Liver (tissue), 9 donors: ENCODE measurements around the gene CGNL1. TPM values are rescaled to one million over a fixed set of nuclear protein-coding genes. Genes with fewer than 3 reads are reported as not detected.

Source experiments
- DNase-seq: peaks from one replicate; pipeline ENCODE4 v3.0.0-alpha.2; 2017; ENCODE audit warnings: low spot score
- H3K27ac ChIP-seq, 2 donors: one replicate each; pipeline ENCODE4 v1.7.0; 2013; ENCODE audit warnings: inconsistent platforms in 2 of 2, low read length in 2 of 2, control low read depth in 1 of 2, low read depth in 1 of 2, mild to moderate bottlenecking in 1 of 2
- H3K27me3 ChIP-seq, 4 donors: one replicate each; pipeline versions ENCODE4 v1.6.1 to v1.7.0; 2013; ENCODE audit warnings: low read length in 3 of 4, inconsistent platforms in 1 of 4, mild to moderate bottlenecking in 1 of 4, moderate library complexity in 1 of 4; ENCODE audit not compliant: control insufficient read depth in 4 of 4, insufficient read depth in 4 of 4
- H3K36me3 ChIP-seq, 4 donors: one replicate each; pipeline versions ENCODE4 v1.6.1 to v1.7.0; 2013; ENCODE audit warnings: low read length in 3 of 4, mild to moderate bottlenecking in 3 of 4, low read depth in 1 of 4, moderate library complexity in 1 of 4; ENCODE audit not compliant: control insufficient read depth in 4 of 4, insufficient read depth in 3 of 4
- H3K4me1 ChIP-seq, 4 donors: one replicate each; pipeline versions ENCODE4 v1.6.1 to v1.7.0; 2013; ENCODE audit warnings: low read length in 3 of 4, mild to moderate bottlenecking in 3 of 4, moderate library complexity in 1 of 4; ENCODE audit not compliant: control insufficient read depth in 4 of 4, insufficient read depth in 4 of 4
- H3K4me3 ChIP-seq, 3 donors: one replicate each; pipeline versions ENCODE4 v1.6.1 to v1.7.0; 2013; ENCODE audit warnings: low read length in 3 of 3, control low read depth in 1 of 3, low read depth in 1 of 3, mild to moderate bottlenecking in 1 of 3
- H3K9ac ChIP-seq, 2 donors: one replicate each; pipeline ENCODE4 v1.7.0; 2013; ENCODE audit warnings: low read length in 2 of 2, mild to moderate bottlenecking in 2 of 2, moderate library complexity in 2 of 2, control low read depth in 1 of 2, low read depth in 1 of 2
- H3K9me3 ChIP-seq, 4 donors: one replicate each; pipeline versions ENCODE4 v1.6.1 to v1.7.0; 2013; ENCODE audit warnings: low read length in 3 of 4; ENCODE audit not compliant: control insufficient read depth in 4 of 4
- EGR1 ChIP-seq, 2 donors: IDR thresholded peaks; 2 replicates each; pipeline ENCODE4 v1.6.1; 2016 to 2018; ENCODE audit warnings: antibody characterized with exemption in 2 of 2, low read depth in 2 of 2
- FOXA1 ChIP-seq: IDR thresholded peaks from 2 replicates; pipeline ENCODE4 v1.6.1; 2016; ENCODE audit warnings: antibody characterized with exemption
- FOXA2 ChIP-seq: IDR thresholded peaks from 2 replicates; pipeline ENCODE4 v1.6.1; 2016; ENCODE audit warnings: antibody characterized with exemption
- GABPA ChIP-seq, 2 donors: IDR thresholded peaks in 1 of 2; conservative IDR thresholded peaks in 1 of 2; 2 replicates each; pipeline ENCODE4 v1.6.1; 2016; ENCODE audit warnings: antibody characterized with exemption in 2 of 2, mild to moderate bottlenecking in 1 of 2, moderate library complexity in 1 of 2
- HNF4A ChIP-seq, 2 donors: conservative IDR thresholded peaks; 2 replicates each; pipeline ENCODE4 v1.6.1; 2016; ENCODE audit warnings: antibody characterized with exemption in 2 of 2, mild to moderate bottlenecking in 2 of 2
- HNF4G ChIP-seq: IDR thresholded peaks from 2 replicates; pipeline ENCODE4 v1.6.1; 2016; ENCODE audit warnings: antibody characterized with exemption
- JUND ChIP-seq, 2 donors: IDR thresholded peaks; 2 replicates each; pipeline ENCODE4 v1.6.1; 2016; ENCODE audit warnings: antibody characterized with exemption in 2 of 2
- NR2F2 ChIP-seq: IDR thresholded peaks from 2 replicates; pipeline ENCODE4 v1.6.1; 2016; ENCODE audit warnings: antibody characterized with exemption
- RAD21 ChIP-seq, 2 donors: IDR thresholded peaks; 2 replicates each; pipeline ENCODE4 v1.6.1; 2016; ENCODE audit warnings: antibody characterized with exemption in 2 of 2, mild to moderate bottlenecking in 2 of 2
- RXRA ChIP-seq, 2 donors: IDR thresholded peaks; 2 replicates each; pipeline ENCODE4 v1.6.1; 2017 to 2018; ENCODE audit warnings: antibody characterized with exemption in 2 of 2, mild to moderate bottlenecking in 1 of 2
- SP1 ChIP-seq: IDR thresholded peaks from 2 replicates; pipeline ENCODE4 v1.6.1; 2018; ENCODE audit warnings: antibody characterized with exemption, mild to moderate bottlenecking
- TAF1 ChIP-seq: conservative IDR thresholded peaks from 2 replicates; pipeline ENCODE4 v1.6.1; 2016; ENCODE audit warnings: antibody characterized with exemption, mild to moderate bottlenecking
- YY1 ChIP-seq: IDR thresholded peaks from 2 replicates; pipeline ENCODE4 v1.6.1; 2016; ENCODE audit warnings: antibody characterized with exemption, mild to moderate bottlenecking
- WGBS: extraction: QIAGEN DNeasy Blood & Tissue Kit; methylation state at CpG from one replicate; pipeline ENCODE4 v1.1.7; 2013; 5-methylcytosine and 5-hydroxymethylcytosine counted together
- polyA plus RNA-seq, 2 donors: library from polyadenylated mRNA; stranded (reverse) in 1 of 2; unstranded in 1 of 2; fragments of 200-250 nt in 1 of 2; fragments of >200 nt in 1 of 2; fragmentation: Nextera tagmentation in 1 of 2; extraction: Ambion mirVana in 1 of 2; gene quantifications; one replicate each; pipeline versions ENCODE4 v1.2.1 to v1.2.3, GENCODE V29; 2013 to 2015
- total RNA-seq, 2 donors: library from RNA; depleted of rRNA; stranded (reverse); fragments of >200 nt; gene quantifications; one replicate each; pipeline ENCODE4 v1.2.3, GENCODE V29; 2014
- TF ChIP-seq, protein P1 (sequence below): fragments of 150-350 bp; IDR thresholded peaks from 2 replicates; pipeline ENCODE4 v1.5.1; 2017; ENCODE audit warnings: improper control_type of control experiment, low read depth, low read length; ENCODE audit not compliant: missing input control
- TF ChIP-seq, protein P2 (sequence below): IDR thresholded peaks from 2 replicates; pipeline ENCODE4 v1.6.1; 2016; ENCODE audit warnings: antibody characterized with exemption
- TF ChIP-seq, protein P3 (sequence below): IDR thresholded peaks from 2 replicates; pipeline ENCODE4 v1.6.1; 2016; ENCODE audit warnings: antibody characterized with exemption, mild to moderate bottlenecking
- donor health status: healthy.
- donor health status: healthy.
- donor health status: healthy.
- donor health status: healthy.
- donor health status: healthy.

Gene CGNL1
- total and polyA plus RNA-seq, 4 donors = 12.0 to 31.9 (median 16.1) TPM

DNA sequence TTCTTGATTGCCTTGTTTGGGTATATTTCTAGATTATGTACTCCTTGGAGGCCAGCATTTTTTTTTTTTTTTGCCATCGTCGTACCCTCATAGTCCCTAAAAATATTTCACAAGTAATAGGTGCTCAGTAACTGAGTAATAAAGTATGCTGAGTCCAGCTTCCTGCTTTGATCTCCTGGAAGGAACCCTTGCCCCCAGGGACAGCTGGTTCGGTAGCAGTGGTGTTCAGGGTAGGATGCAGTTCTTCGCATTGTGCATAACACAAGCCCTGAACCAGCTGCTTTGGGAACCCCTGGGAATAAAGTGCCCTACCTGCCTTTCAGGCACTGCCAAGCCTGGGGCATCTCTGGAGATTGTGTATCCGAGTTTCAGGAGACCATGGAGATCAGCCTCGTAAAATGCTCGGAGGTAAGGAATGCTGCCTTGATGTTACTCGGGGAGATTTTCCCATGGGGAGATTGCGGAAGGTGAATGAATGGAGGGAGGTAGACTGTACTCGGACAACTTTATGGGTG, 223.0 kb downstream of the CGNL1 start:
- Histone ChIP-seq H3K9me3 (no peaks in the 10 kb centered on the region), H3K27me3 (no peaks in the 10 kb centered on the region), H3K9ac (no peak overlapping the region), H3K36me3 (no peaks in the 10 kb centered on the region), H3K4me1 (no peaks in the 10 kb centered on the region), H3K27ac (no peak overlapping the region), H3K4me3 (no peak overlapping the region)
- TF ChIP-seq, protein P1, sequence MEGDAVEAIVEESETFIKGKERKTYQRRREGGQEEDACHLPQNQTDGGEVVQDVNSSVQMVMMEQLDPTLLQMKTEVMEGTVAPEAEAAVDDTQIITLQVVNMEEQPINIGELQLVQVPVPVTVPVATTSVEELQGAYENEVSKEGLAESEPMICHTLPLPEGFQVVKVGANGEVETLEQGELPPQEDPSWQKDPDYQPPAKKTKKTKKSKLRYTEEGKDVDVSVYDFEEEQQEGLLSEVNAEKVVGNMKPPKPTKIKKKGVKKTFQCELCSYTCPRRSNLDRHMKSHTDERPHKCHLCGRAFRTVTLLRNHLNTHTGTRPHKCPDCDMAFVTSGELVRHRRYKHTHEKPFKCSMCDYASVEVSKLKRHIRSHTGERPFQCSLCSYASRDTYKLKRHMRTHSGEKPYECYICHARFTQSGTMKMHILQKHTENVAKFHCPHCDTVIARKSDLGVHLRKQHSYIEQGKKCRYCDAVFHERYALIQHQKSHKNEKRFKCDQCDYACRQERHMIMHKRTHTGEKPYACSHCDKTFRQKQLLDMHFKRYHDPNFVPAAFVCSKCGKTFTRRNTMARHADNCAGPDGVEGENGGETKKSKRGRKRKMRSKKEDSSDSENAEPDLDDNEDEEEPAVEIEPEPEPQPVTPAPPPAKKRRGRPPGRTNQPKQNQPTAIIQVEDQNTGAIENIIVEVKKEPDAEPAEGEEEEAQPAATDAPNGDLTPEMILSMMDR = no peak
- TF ChIP-seq GABPA (IDR thresholded peaks at IDR 0.05 in 1 of 2, conservative IDR thresholded peaks at IDR 0.05 in 1 of 2) = no peak
- TF ChIP-seq FOXA2 = no peak
- TF ChIP-seq NR2F2 = no peak
- TF ChIP-seq, protein P2, sequence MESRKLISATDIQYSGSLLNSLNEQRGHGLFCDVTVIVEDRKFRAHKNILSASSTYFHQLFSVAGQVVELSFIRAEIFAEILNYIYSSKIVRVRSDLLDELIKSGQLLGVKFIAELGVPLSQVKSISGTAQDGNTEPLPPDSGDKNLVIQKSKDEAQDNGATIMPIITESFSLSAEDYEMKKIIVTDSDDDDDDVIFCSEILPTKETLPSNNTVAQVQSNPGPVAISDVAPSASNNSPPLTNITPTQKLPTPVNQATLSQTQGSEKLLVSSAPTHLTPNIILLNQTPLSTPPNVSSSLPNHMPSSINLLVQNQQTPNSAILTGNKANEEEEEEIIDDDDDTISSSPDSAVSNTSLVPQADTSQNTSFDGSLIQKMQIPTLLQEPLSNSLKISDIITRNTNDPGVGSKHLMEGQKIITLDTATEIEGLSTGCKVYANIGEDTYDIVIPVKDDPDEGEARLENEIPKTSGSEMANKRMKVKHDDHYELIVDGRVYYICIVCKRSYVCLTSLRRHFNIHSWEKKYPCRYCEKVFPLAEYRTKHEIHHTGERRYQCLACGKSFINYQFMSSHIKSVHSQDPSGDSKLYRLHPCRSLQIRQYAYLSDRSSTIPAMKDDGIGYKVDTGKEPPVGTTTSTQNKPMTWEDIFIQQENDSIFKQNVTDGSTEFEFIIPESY = no peak
- TF ChIP-seq HNF4A (conservative IDR thresholded peaks at IDR 0.05) = no peak
- no peak for TF ChIP-seq RXRA (IDR thresholded peaks at IDR 0.05)
- no peak for TF ChIP-seq HNF4G
- 87% methylated on average over 10 of the region's 10 CpGs for WGBS
- no peak for DNase-seq

DNA sequence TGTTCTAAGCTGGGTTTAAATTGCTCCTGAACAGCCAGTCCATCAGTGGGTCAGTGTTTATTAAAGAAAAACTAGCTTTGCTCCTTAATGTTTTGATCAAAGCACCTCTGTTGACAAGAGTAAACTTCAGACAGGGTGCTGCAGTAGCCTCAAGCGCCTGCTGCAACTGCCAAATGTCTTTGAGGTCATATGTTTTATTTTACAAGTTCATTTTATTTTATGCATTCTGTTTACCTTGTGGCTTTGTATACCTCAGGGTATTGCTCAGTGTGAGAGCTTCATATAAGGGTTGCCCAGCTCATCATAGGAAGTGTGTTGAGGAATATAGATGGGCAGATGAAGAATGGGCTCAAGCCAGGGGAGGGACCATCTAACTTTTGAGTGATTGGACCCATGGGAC, 223.9 kb downstream of the CGNL1 start:
- H3K9ac ChIP-seq = no peak overlapping the region
- no peaks in the 10 kb centered on the region for H3K9me3 ChIP-seq
- 82% methylated on average over 1 of the region's 1 CpG for whole genome bisulfite sequencing
- H3K36me3 ChIP-seq = no peaks in the 10 kb centered on the region
- no peaks in the 10 kb centered on the region for H3K27me3 ChIP-seq
- TF ChIP-seq HNF4G (no peak), EGR1 (IDR thresholded peaks at IDR 0.05; ENCODE audit: low read depth in 2 of 2) (no peak), YY1 (no peak), JUND (IDR thresholded peaks at IDR 0.05) (no peak), SP1 (no peak), NR2F2 (no peak), RAD21 (IDR thresholded peaks at IDR 0.05) (no peak), GABPA (IDR thresholded peaks at IDR 0.05 in 1 of 2, conservative IDR thresholded peaks at IDR 0.05 in 1 of 2) (no peak), HNF4A (conservative IDR thresholded peaks at IDR 0.05) (no peak), TAF1 (no peak), FOXA1 (no peak)
- TF ChIP-seq, protein P3, sequence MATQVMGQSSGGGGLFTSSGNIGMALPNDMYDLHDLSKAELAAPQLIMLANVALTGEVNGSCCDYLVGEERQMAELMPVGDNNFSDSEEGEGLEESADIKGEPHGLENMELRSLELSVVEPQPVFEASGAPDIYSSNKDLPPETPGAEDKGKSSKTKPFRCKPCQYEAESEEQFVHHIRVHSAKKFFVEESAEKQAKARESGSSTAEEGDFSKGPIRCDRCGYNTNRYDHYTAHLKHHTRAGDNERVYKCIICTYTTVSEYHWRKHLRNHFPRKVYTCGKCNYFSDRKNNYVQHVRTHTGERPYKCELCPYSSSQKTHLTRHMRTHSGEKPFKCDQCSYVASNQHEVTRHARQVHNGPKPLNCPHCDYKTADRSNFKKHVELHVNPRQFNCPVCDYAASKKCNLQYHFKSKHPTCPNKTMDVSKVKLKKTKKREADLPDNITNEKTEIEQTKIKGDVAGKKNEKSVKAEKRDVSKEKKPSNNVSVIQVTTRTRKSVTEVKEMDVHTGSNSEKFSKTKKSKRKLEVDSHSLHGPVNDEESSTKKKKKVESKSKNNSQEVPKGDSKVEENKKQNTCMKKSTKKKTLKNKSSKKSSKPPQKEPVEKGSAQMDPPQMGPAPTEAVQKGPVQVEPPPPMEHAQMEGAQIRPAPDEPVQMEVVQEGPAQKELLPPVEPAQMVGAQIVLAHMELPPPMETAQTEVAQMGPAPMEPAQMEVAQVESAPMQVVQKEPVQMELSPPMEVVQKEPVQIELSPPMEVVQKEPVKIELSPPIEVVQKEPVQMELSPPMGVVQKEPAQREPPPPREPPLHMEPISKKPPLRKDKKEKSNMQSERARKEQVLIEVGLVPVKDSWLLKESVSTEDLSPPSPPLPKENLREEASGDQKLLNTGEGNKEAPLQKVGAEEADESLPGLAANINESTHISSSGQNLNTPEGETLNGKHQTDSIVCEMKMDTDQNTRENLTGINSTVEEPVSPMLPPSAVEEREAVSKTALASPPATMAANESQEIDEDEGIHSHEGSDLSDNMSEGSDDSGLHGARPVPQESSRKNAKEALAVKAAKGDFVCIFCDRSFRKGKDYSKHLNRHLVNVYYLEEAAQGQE = no peak
- TF ChIP-seq, protein P2 = no peak
- TF ChIP-seq, protein P1 = no peak
- H3K4me3 ChIP-seq = no peak overlapping the region
- H3K4me1 ChIP-seq = no peaks in the 10 kb centered on the region
- DNase-seq = no peak
- no peak overlapping the region for H3K27ac ChIP-seq
